ENCODE data around the gene CD151.

GRCh38 chr11:841981-842369 is 9.2 kb downstream of the CD151 start:
- TF ChIP-seq CTCF (IDR thresholded peaks at IDR 0.05 in 8 of 11, conservative IDR thresholded peaks at IDR 0.05 in 3 of 11) (no peak), POLR2A (IDR thresholded peaks at IDR 0.05) (no peak), POLR2AphosphoS5 (IDR thresholded peaks at IDR 0.05) (no peak)

Data from spleen (tissue), 7 donors.